IMR-90 (cell line): ENCODE measurements around the gene AKR1C2. TPM values are rescaled to one million over a fixed set of nuclear protein-coding genes. Genes with fewer than 3 reads are reported as not detected.
A peak's percentile ranks its signal among the peaks of the same experiment; 100 is the strongest.

Experiments used
- ATAC-seq: fragments of 200-7000 bp; cut with Tn5 transposase; 2 replicates; pipeline ENCODE4 v1.9.1; 2020; ENCODE audit warnings: low read depth, mild to moderate bottlenecking, moderate library complexity
- BruUV-seq: library from RNA; stranded (reverse); fragments of 400-500 nt; replicated peaks from 2 replicates; lab custom pipeline; 2021; lab: Mats Ljungman, UMichigan
- CTCF ChIA-PET: fragments of 300-600 bp; formaldehyde crosslinking; extraction: SDS; loops from one replicate; lab custom pipeline; 2021; ENCODE audit warnings: antibody characterized with exemption; lab: Yijun Ruan, JAX
- POLR2A ChIA-PET: fragments of 300-600 bp; sonication (Branson Sonifier 250); formaldehyde crosslinking; loops from one replicate; lab custom pipeline; 2022; ENCODE audit warnings: antibody characterized with exemption; ENCODE audit not compliant: unreplicated experiment; lab: Charles Lee
- DNase-seq: peaks from one replicate; pipeline ENCODE4 v3.0.0; 2013
- H2AFZ ChIP-seq: replicated peaks from 2 replicates; pipeline ENCODE3; 2013; ENCODE audit warnings: low read length, mild to moderate bottlenecking; ENCODE audit not compliant: poor library complexity
- H2AK5ac ChIP-seq: 2 replicates; pipeline ENCODE4 v1.6.1; 2013; ENCODE audit warnings: low read depth, low read length, inconsistent platforms
- H2AK9ac ChIP-seq: replicated peaks from 2 replicates; pipeline ENCODE3; 2013; ENCODE audit warnings: mild to moderate bottlenecking, low read depth, low read length, moderate library complexity; ENCODE audit not compliant: poor library complexity
- H2BK120ac ChIP-seq: 2 replicates; pipeline ENCODE4 v1.6.1; 2013; ENCODE audit warnings: low read depth, low read length, inconsistent platforms
- H2BK15ac ChIP-seq: 3 replicates; pipeline ENCODE4 v1.6.1; 2013; ENCODE audit warnings: low read depth, low read length, inconsistent platforms
- H2BK20ac ChIP-seq: 2 replicates; pipeline ENCODE4 v1.6.1; 2013; ENCODE audit warnings: low read depth, mild to moderate bottlenecking, inconsistent platforms, low read length, moderate library complexity
- H2BK5ac ChIP-seq: 2 replicates; pipeline ENCODE4 v1.6.1; 2013; ENCODE audit warnings: mild to moderate bottlenecking, low read depth, low read length, inconsistent platforms; ENCODE audit not compliant: poor library complexity, severe bottlenecking
- H3K14ac ChIP-seq: replicated peaks from 2 replicates; pipeline ENCODE4 v1.6.1; 2013; ENCODE audit warnings: low read depth, low read length, inconsistent platforms
- H3K18ac ChIP-seq: 2 replicates; pipeline ENCODE4 v1.6.1; 2013; ENCODE audit warnings: low read depth, low read length, control low read depth
- H3K23ac ChIP-seq: 2 replicates; pipeline ENCODE4 v1.6.1; 2013; ENCODE audit warnings: low read depth, low read length, inconsistent platforms
- H3K27ac ChIP-seq: 2 replicates; pipeline ENCODE4 v1.5.1; 2013; ENCODE audit warnings: mild to moderate bottlenecking, control low read depth, low read length; ENCODE audit not compliant: insufficient read depth
- H3K27me3 ChIP-seq: 2 replicates; pipeline ENCODE4 v1.6.1; 2013; ENCODE audit warnings: low read length; ENCODE audit not compliant: control insufficient read depth, insufficient read depth
- H3K36me3 ChIP-seq: 2 replicates; pipeline ENCODE4 v1.6.1; 2013; ENCODE audit warnings: low read length, mixed read lengths; ENCODE audit not compliant: control insufficient read depth, insufficient read depth
- H3K4ac ChIP-seq: 2 replicates; pipeline ENCODE4 v1.6.1; 2013; ENCODE audit warnings: low read depth, low read length, inconsistent platforms
- H3K4me1 ChIP-seq: 2 replicates; pipeline ENCODE4 v1.6.1; 2013; ENCODE audit warnings: low read length, mixed read lengths; ENCODE audit not compliant: control insufficient read depth, insufficient read depth
- H3K4me2 ChIP-seq: 2 replicates; pipeline ENCODE4 v1.6.1; 2013; ENCODE audit warnings: low read depth, mild to moderate bottlenecking, control low read depth, low read length, moderate library complexity
- H3K4me3 ChIP-seq: 2 replicates; pipeline ENCODE4 v1.5.1; 2013; ENCODE audit warnings: low read depth, mild to moderate bottlenecking, control low read depth, low read length, moderate library complexity; ENCODE audit not compliant: insufficient read depth
- H3K56ac ChIP-seq: 2 replicates; pipeline ENCODE4 v1.6.1; 2013; ENCODE audit warnings: low read length, inconsistent platforms; ENCODE audit not compliant: insufficient read depth; ENCODE audit errors: extremely low read depth
- H3K79me1 ChIP-seq, 2 experiments: 2 replicates each; pipeline ENCODE4 v1.6.1; 2013; ENCODE audit warnings: low read length in 2 of 2, inconsistent platforms in 1 of 2, low read depth in 1 of 2
- H3K9ac ChIP-seq: 2 replicates; pipeline ENCODE4 v1.6.1; 2013; ENCODE audit warnings: low read depth, low read length, control low read depth
- H3K9me1 ChIP-seq: 2 replicates; pipeline ENCODE4 v1.6.1; 2013; ENCODE audit warnings: low read length, inconsistent platforms; ENCODE audit not compliant: insufficient read depth
- H3K9me3 ChIP-seq: 2 replicates; pipeline ENCODE4 v1.6.1; 2013; ENCODE audit warnings: low read length; ENCODE audit not compliant: control insufficient read depth, insufficient read depth
- H4K20me1 ChIP-seq: 2 replicates; pipeline ENCODE4 v1.6.1; 2013; ENCODE audit warnings: low read length, inconsistent platforms; ENCODE audit not compliant: insufficient read depth
- H4K5ac ChIP-seq: 2 replicates; pipeline ENCODE4 v1.6.1; 2013; ENCODE audit warnings: mild to moderate bottlenecking, low read depth, low read length, control low read depth
- H4K8ac ChIP-seq, 2 experiments: 2 replicates each; pipeline ENCODE4 v1.6.1; 2013; ENCODE audit warnings: low read depth in 2 of 2, low read length in 2 of 2, control low read depth in 1 of 2, inconsistent platforms in 1 of 2
- H4K91ac ChIP-seq: 2 replicates; pipeline ENCODE4 v1.6.1; 2013; ENCODE audit warnings: low read depth, low read length, inconsistent platforms; ENCODE audit not compliant: insufficient read depth
- BHLHE40 ChIP-seq: fragments of 150-350 bp; IDR thresholded peaks from 2 replicates; pipeline ENCODE4 v1.6.1; 2016; ENCODE audit warnings: mild to moderate bottlenecking, low read depth, low read length
- CTCF ChIP-seq: conservative IDR thresholded peaks from 2 replicates; pipeline ENCODE4 v1.5.1; 2012; ENCODE audit warnings: mild to moderate bottlenecking, low read depth, low read length, improper control_type of control experiment
- ELK1 ChIP-seq: fragments of 150-350 bp; IDR thresholded peaks from 2 replicates; pipeline ENCODE4 v1.6.1; 2016; ENCODE audit warnings: low read depth, mild to moderate bottlenecking, low read length, moderate library complexity, borderline replicate concordance
- MAZ ChIP-seq: IDR thresholded peaks from 2 replicates; pipeline ENCODE4 v1.6.1; 2012; ENCODE audit warnings: low read depth, mild to moderate bottlenecking, low read length, improper control_type of control experiment, moderate library complexity, borderline replicate concordance
- RCOR1 ChIP-seq: IDR thresholded peaks from 2 replicates; pipeline ENCODE4 v1.6.1; 2012; ENCODE audit warnings: mild to moderate bottlenecking, low read length, improper control_type of control experiment; ENCODE audit not compliant: insufficient replicate concordance
- SMC3 ChIP-seq: fragments of 150-350 bp; IDR thresholded peaks from 2 replicates; pipeline ENCODE4 v1.6.1; 2016; ENCODE audit warnings: low read depth, mild to moderate bottlenecking, antibody characterized with exemption, low read length, moderate library complexity
- USF2 ChIP-seq: fragments of 150-350 bp; IDR thresholded peaks from 2 replicates; pipeline ENCODE4 v1.6.1; 2017; ENCODE audit warnings: mild to moderate bottlenecking, antibody characterized with exemption, low read length, low read depth
- WGBS, 2 experiments: methylation state at CpG; one replicate each; pipeline versions ENCODE4 v1.1.5 to v1.1.7; 2013; ENCODE audit warnings: missing lambda C conversion rate in 2 of 2; ENCODE audit not compliant: insufficient read length in 1 of 2; ENCODE audit errors: extremely low coverage in 2 of 2; 5-methylcytosine and 5-hydroxymethylcytosine counted together
- dilution Hi-C: fragments of 300-500 bp; cut with HindIII; formaldehyde crosslinking; loops from one replicate; pipeline ENCODE4 v1.14.3; 2018; ENCODE audit warnings: low sequenced_read_pairs; ENCODE audit not compliant: unreplicated experiment
- in situ Hi-C: fragments of 300-500 bp; cut with MboI; formaldehyde crosslinking; loops from 3 replicates; pipeline ENCODE4 v1.14.3; 2019; ENCODE audit warnings: low sequenced_read_pairs, inconsistent platforms, mixed read lengths
- intact Hi-C: fragments of 100-400 bp; cut with micrococcal nuclease; formaldehyde crosslinking; loops from 2 replicates; pipeline ENCODE4 v1.10.0; 2022
- polyA plus RNA-seq, 3 experiments: library from polyadenylated mRNA; depleted of rRNA; stranded (reverse); fragments of >200 nt; gene quantifications; 2 replicates each; pipeline ENCODE4 v1.2.3, GENCODE V29; 2012; ENCODE audit warnings: low replicate concordance in 1 of 3
- total RNA-seq: library from RNA; depleted of rRNA; stranded (reverse); fragments of >200 nt; gene quantifications from 2 replicates; pipeline ENCODE4 v1.2.3, GENCODE V29; 2012

Gene AKR1C2
- total and polyA plus RNA-seq, 2 of the 4 experiments (the other 2 are of a cell fraction): 0.36 to 1.0 TPM

- H3K27ac ChIP-seq: peak overlapping the region; percentile 25; the same call in 1 of the 2 replicates
- POLR2A ChIA-PET: no interaction called here
- in situ Hi-C loops: no loop called here
Measured at GRCh38 chr10:4943821-4944220, 59.8 kb downstream of the AKR1C2 start.

More at GRCh38 chr10:4943821-4944220, 59.8 kb downstream of the AKR1C2 start:
- BruUV-seq: no TSS peak
- no peaks in the 10 kb centered on the region for H3K27me3 ChIP-seq
- H3K18ac ChIP-seq: peak overlapping the region; percentile 88
- no peak overlapping the region for H3K14ac ChIP-seq
- no peak for ATAC-seq
- H2BK5ac ChIP-seq: peak overlapping the region; percentile 20
- no peaks in the 10 kb centered on the region for H3K79me1 ChIP-seq
- H4K20me1 ChIP-seq: no peaks in the 10 kb centered on the region
- H3K23ac ChIP-seq: no peak overlapping the region
- H3K9me1 ChIP-seq: 0 out of 2 replicates have a peak, but pooled peaks cover 2% of the 10 kb centered on the region
- H4K8ac ChIP-seq: no peak overlapping the region
- peak overlapping the region; percentile 80 for H4K5ac ChIP-seq
- peak; percentile 1 for DNase-seq
- CTCF ChIA-PET: no interaction called here
- no peak overlapping the region for H3K9ac ChIP-seq
- 0 out of 2 replicates have a peak overlapping the region, but pooled peaks have one; percentile 9 for H2AK5ac ChIP-seq
- H2BK120ac ChIP-seq: peak overlapping the region; percentile 22
- peak overlapping the region; percentile 32; the same call in 1 of the 2 replicates for H4K91ac ChIP-seq
- H3K4me2 ChIP-seq: no peak overlapping the region
- peak overlapping the region; percentile 4; the same call in 1 of the 2 replicates for H3K4ac ChIP-seq
- intact Hi-C loops (loop anchor here (1.0 kb wide), 1 partner anchor 95 kb away; no protein-coding TSS in a partner anchor), dilution Hi-C loops (no loop called here)
- TF ChIP-seq RCOR1: no peak
- no peak for TF ChIP-seq SMC3
- no peak for TF ChIP-seq CTCF
- no peak for TF ChIP-seq ELK1
- no peak for TF ChIP-seq BHLHE40
- no peak for TF ChIP-seq MAZ
- TF ChIP-seq USF2: no peak
- H3K56ac ChIP-seq: no peak overlapping the region
- no peak overlapping the region for H3K4me3 ChIP-seq
- no peaks in the 10 kb centered on the region for H3K36me3 ChIP-seq
- H2BK20ac ChIP-seq: peak overlapping the region; percentile 9
- WGBS, 2 experiments: no CpG with 5 or more reads among the region's 2 CpGs
- H3K4me1 ChIP-seq: peaks cover 28% of the 10 kb centered on the region
- H2AFZ ChIP-seq: no peak overlapping the region
- H3K9me3 ChIP-seq: no peaks in the 10 kb centered on the region
- H2BK15ac ChIP-seq: no peak overlapping the region; the same call in 2 of the 3 replicates
- no peak overlapping the region for H2AK9ac ChIP-seq
